GM18505 (cell line): ENCODE measurements around the gene KIF22.
"Not testable (repeated sequence)": the region's sequence is repeated elsewhere in the genome, so short reads cannot be mapped to it uniquely, and the experiment has no call there.

Experiments
- ATAC-seq: cut with Tn5 transposase; IDR thresholded peaks from one replicate; pipeline ENCODE4 v1.9.1; 2021; ENCODE audit not compliant: unreplicated experiment
- POLR2A ChIP-seq: IDR thresholded peaks from 4 replicates; pipeline ENCODE4 v1.6.1; 2011; ENCODE audit warnings: borderline replicate concordance; ENCODE audit not compliant: insufficient read depth, insufficient read length; ENCODE audit errors: extremely low read depth

The KIF22 gene

DNA sequence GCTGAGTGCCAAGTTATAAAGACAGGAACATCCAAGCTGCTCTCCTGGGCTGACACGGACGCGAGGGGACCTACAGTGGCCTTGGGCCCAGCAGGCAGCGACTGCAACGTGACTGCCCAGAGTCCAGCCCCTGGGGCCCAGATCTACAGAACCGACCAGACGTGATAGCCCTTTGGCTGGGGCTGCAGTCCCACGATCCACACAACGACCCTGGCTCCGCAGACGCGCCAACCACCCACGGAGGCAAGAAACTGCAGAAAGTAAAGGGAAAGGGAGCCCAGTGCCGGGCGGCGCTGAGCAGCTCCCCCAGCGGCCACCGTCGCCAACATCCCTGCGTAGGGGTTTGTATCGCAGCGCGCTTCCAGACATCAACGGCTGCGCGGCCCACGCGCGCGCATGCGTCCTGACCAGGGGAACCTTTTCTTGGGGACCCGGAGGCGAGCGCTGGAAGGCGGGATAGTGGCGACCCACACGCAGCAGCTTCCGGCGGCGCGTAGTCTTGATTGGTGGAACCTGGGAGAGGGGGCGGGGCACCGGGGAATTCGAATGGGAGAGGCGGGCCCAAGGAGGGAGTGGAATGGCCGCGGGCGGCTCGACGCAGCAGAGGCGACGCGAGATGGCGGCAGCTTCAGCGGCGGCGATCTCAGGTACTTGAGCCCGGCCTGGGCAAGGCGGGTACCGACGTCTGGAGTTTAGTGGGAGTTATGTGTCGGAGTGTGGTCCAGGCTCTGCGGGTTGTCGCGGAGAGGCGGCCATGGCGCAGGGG lies at the start of gene KIF22:
TSS of gene KIF22 (plus strand) at position 569 of the 766 bp plus-strand sequence. CDS start at position 578, 9 bp downstream.
- TF ChIP-seq POLR2A = peak; percentile 80
- ATAC-seq = peak; percentile 88

DNA sequence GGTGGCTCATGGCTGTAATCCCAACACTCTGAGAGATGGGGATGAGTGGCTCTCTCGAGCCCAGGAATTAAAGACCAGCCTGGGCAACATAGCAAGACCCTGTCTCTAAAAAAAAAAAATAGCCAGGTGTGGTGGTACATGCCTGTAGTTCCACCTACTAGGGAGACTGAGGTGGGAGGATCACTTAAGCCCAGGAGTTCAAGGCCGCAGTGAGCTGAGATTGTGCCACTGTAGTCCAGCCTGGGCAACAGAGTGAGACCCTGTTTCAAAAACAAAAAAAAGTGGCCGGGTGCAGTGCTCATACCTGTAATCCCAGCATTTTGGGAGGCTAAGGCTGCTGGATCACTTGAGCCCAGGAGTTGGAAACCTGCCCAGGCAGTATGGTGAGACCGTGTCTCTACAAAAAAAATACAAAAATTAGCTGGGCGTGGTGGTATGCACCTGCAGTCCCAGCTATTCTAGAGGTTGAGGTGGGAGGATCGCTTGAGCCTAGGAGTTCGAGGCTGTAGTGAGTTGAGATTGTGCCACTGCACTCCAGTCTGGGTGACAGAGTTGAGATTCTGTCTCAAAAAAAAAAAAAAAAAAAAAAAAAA lies 47.8 kb upstream of the KIF22 start:
- no peak for TF ChIP-seq POLR2A
- ATAC-seq = no peak

DNA sequence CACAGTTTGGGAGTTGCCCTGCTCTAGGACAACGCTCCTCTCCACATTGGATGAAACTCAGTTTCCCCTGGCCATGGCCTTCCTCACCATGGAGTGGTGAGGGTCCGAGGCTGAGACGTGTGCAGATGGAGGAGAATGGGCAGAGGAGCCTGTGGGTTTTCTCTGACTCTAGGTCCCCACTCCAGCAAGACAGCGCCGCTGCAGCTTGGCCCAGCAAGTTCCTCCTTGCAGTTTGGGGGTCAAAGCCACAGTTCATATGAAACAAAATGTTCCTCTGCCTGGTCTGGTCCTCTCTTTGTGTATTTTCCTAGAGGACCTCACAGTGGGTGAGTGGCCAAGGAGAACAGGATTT lies 47.1 kb upstream of the KIF22 start:
- no peak for ATAC-seq
- no peak for TF ChIP-seq POLR2A

DNA sequence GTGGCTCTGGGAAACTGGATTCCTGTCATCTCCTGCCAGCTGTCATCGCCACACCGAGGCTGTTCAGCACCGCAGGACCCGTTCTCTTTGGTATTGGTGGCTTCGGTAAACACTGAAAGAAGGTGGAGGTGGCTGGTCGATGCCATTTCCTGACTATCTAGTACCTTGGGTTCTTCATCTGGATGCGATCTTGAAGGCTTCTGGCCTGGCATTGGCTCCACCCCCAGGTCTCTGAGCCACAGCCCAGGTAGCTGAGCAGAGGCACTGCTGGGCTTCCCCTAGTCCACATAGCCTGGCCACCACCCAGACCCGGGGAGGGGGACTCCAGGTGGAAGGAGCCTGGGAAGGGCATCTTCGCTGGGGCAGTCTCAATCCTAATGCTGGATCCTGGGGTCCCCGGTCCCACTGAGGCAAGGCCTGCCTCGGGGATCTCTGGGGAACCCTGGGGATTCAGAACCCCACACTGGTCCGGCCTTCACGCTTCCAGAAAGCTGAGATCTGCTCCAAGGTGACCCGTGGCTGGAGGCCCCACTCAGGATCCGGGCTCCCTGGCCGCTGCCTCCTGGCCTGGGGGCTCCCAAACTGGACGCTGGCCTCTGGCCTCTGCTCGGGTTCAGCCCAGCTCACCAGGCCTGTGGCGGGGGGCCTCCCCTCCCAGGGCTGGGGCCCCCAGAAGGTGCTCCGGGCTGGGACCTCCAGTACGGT lies 46.6 kb upstream of the KIF22 start:
- no peak for ATAC-seq
- TF ChIP-seq POLR2A = no peak

DNA sequence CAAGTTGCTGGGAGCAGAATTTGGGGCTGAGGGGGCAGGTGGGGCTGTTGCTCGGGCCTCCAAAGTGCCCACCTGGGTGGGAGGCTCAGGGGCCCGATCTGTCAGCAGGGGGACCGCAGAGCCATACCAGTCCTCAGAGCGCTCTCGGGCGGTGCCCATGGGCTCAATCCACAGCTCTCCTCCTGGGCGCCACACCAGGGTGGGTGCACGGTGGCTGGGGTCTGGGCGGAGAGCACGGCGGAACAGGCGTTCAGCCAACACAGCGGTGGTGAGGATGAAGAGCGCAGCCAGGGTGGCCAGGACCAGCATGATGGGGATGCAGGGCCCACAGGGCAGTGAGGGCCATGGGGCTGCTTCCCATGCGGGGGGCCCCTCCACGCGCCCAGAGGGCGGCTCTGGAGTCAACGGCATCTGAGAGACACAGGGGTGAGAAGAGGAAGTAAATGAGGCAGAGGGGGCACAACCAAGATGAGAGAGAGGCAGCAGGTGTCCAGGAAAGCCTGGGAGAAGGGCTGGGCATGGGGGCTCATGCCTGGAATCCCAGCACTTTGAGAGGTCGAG lies 45.9 kb upstream of the KIF22 start:
- no peak for TF ChIP-seq POLR2A
- no peak for ATAC-seq

DNA sequence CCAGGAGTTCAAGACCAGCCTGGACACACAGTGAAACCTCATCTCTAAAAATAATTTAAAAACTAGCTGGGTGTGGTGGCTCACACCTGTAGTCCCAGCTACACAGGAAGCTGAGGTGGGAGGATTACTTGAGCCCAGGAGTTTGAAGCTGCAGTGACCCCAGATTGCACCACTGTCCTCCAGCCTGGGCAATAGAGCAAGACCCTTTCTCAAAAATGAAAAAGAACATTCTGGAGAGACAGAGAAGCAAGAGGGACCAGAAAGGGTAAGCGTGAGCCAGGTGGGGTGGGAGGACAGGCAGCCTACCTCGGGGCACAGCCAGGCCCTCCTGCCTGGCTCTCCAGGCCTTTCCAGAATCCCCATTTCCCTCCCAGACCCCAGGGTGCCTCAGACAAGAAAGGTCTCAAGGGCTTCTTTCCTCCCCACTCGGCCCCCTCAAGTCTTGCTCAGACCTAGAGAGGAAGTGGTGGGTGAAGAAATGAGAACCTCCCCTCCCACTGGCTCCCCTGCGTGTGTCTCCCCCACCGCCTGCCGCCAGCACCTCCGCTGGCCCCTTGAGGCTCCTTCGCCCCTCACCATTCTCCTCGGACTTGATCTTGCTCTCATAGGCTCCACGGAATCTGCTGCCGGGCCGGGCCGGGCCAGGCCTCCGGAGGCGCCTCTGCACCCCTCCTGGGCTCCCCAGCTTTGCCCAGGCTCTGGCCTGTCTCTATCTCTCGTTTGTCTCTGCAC lies 45.3 kb upstream of the KIF22 start:
- ATAC-seq = peak; percentile 45
- TF ChIP-seq POLR2A = peak; percentile 2

DNA sequence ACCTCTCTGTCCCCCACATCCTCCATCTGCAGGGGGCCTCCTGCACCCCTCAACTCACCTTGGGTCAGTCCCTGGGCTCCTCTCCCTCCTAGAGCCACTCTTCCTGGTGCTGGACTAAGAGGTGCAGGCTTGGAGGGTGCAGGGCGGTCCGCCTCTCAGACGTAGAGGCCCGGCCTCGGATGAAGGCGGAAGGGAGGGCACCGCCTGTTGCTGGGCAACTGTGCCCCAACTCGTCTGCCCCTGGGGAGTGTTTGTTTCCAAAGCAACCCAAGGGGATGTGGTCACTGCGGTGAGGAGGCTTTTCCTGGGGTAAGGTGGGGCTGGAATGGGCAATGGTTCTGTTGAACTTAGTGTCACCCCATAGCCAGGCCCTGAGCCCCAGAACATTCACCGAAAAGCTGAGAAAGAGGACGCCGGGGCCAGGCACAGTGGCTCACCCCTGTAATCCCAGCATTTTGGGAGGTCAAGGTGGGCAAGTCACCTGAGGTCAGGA lies 44.7 kb upstream of the KIF22 start, which contains the start of gene C16orf54:
TSS of gene C16orf54 (minus strand) at position 138 of the 493 bp plus-strand sequence. CDS start 1,039 bp downstream, outside the sequence.
- no peak for TF ChIP-seq POLR2A

DNA sequence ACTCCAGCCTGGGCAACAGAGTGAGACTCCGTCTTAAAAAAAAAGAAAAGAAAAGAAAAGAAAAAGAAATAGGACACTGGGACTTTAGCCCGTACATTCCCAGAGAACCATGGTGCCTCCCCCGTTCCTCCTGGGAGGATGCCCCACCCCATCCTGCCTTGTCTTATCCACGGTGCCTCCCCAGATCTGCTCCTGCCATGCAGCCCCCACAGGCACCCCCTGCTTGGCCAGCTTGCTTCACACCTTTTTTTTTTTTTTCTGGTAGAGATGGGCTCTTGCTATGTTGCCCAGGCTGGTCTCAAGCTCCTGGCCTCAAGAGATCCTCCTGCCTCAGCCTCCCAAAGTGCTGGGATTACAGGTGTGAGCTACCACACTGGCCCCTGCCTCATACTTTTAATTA lies 44.0 kb upstream of the KIF22 start:
- not testable (repeated sequence) for ATAC-seq

More for the DNA sequence above, 44.7 kb upstream of the KIF22 start, which contains the start of gene C16orf54:
- peak; percentile 84 for ATAC-seq

DNA sequence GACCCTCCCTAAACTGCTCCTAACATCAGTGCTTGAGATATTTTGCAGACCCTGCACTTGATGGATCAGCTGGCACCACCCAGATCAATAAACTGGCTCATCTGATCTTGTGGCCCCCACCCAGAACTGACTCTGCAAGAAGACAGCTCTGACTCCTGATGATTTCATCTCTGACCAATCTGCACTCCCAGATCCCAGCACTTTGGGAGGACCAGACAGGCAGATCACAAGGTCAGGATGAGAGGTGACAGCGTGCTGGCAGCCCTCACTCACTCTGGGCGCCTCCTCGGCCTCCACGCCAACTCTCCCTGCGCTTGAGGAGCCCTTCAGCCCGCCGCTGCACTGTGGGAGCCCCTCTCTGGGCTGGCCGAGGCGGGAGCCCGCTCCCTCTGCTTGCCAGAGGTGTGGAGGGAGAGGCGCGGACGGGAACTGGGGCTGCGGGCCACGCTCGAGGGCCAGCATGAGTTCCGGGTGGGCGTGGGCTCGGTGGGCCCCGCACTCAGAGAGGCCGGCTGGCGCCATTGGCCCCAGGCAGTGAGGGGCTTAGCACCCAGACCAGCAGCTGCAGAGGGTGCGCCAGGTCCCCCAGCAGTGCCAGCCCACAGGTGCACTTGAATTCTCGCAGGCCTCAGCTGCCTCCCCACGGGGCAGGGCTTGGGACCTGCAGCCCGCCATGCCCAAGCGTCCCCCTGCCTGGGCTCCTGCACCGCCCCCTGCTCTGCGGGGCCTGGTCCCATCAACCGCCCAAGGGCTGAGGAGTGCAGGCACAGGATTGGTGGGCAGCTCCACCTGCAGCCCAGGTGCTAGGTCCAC lies 42.4 kb upstream of the KIF22 start:
- ATAC-seq = no peak
- TF ChIP-seq POLR2A = no peak

DNA sequence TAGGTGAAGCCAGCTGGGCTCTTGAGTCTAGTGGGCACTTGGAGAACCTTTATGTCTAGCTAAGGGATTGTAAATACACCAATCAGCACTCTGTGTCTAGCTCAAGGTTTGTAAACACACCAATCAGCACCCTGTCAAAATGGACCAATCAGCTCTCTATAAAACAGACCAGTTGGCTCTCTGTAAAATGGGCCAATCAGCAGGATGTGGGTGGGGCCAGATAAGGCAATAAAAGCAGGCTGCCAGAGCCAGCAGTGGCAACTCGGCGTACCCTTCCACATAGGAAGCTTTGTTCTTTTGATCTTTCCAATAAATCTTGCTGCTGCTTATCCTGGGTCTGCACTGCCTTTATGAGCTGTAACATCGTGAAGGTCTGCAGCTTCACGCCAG lies 41.8 kb upstream of the KIF22 start:
- not testable (repeated sequence) for ATAC-seq

DNA sequence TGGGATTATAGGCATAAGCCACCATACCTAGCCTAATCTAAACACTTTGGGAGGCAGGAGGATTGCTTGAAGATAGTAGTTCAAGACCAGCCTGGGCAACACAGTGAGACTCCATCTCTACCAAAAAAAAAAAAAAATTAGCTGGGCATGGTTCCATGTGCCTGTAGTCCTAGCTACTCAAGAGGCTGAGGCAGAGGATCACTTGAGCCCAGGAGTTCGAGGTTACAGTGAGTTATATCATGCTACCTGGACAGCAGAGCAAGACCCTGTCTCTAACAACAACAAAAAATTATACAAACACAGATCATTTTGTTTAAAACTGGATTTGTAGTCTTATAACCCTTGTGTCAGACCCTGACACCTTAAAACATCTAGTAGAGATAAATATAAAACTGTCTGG lies 37.0 kb upstream of the KIF22 start:
- TF ChIP-seq POLR2A = no peak
- no peak for ATAC-seq

DNA sequence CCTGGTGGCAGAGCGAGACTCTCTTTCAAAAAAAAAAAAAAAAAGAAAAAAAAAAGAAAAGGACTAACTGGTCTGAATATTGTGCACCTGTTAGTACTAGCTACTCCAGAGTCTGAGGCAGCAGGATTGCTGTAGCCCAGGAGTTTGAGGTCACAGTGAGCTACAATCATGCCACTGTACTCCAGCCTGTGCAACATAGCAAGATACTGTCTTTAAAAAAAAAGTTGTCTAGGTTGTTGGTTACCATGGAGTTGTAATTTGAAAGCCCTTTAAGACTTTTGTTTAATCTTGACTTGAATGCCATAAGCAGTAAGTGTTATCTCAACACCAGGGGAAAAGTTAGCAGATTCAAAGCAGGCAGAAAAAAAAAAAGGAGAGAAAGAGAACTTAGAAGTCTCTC lies 33.9 kb upstream of the KIF22 start:
- ATAC-seq = no peak
- no peak for TF ChIP-seq POLR2A

DNA sequence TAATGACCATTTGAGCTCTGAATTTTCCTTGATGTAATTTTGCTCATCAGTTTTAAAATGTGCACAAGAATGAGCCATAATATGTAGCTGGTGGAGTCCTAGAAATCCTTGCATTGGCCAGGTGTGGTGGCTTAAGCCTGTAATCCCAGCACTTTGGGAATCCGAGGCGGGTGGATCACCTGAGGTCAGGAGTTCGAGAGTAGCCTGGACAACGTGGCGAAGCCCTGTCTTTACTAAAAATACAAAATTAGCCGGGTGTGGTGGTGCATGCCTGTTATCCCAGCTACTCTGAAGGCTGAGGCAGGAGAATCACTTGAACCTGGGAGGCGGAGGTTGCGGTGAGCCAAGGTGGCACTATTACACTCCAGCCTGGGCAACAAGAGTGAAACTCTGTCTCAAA lies 33.5 kb upstream of the KIF22 start:
- ATAC-seq = not testable (repeated sequence)
